ENCODE data around the gene SMARCAL1. TPM values are rescaled to one million over a fixed set of nuclear protein-coding genes. Genes with fewer than 3 reads are reported as not detected.

SMARCAL1 gene
- total RNA-seq, 1 experiment from 2014 or later = 20.9 TPM

DNA sequence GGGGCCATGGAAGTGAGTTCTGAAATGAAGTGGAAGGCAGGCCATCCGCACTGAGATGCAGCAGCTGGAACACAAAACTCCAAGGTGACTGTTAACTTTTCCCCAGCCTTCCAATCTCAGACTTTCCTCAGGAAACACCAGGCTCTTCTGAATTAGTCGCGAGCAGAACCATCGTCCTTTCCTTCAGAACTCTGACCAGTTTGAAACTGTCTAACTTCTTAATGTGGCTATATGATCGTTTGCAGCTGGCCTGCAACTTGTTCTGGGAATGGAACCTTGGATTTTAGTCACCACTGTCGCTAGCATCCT lies 85.7 kb downstream of the SMARCAL1 start (continued):
- no peak for TF ChIP-seq AR (CRISPR knock-in tag; IDR thresholded peaks at IDR 0.05)
- no peak for TF ChIP-seq ZBTB21 (CRISPR knock-in tag; IDR thresholded peaks at IDR 0.05; ENCODE audit: borderline replicate concordance)
- no peak for TF ChIP-seq ATF3 (CRISPR knock-in tag; conservative IDR thresholded peaks at IDR 0.05)
- TF ChIP-seq NR3C1 (CRISPR knock-in tag; conservative IDR thresholded peaks at IDR 0.05; ENCODE audit: low read depth) = no peak
- TF ChIP-seq JUN (CRISPR knock-in tag; IDR thresholded peaks at IDR 0.05) = no peak
- no peak for TF ChIP-seq PRRX2 (CRISPR knock-in tag; IDR thresholded peaks at IDR 0.05)
- TF ChIP-seq ZNF121 (CRISPR knock-in tag; IDR thresholded peaks at IDR 0.05) = no peak
- TF ChIP-seq, protein P1, sequence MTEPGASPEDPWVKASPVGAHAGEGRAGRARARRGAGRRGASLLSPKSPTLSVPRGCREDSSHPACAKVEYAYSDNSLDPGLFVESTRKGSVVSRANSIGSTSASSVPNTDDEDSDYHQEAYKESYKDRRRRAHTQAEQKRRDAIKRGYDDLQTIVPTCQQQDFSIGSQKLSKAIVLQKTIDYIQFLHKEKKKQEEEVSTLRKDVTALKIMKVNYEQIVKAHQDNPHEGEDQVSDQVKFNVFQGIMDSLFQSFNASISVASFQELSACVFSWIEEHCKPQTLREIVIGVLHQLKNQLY (CRISPR knock-in tag; IDR thresholded peaks at IDR 0.05) = no peak
- TF ChIP-seq ZNF317 (CRISPR knock-in tag; IDR thresholded peaks at IDR 0.05; ENCODE audit: borderline replicate concordance, low read depth) = no peak

DNA sequence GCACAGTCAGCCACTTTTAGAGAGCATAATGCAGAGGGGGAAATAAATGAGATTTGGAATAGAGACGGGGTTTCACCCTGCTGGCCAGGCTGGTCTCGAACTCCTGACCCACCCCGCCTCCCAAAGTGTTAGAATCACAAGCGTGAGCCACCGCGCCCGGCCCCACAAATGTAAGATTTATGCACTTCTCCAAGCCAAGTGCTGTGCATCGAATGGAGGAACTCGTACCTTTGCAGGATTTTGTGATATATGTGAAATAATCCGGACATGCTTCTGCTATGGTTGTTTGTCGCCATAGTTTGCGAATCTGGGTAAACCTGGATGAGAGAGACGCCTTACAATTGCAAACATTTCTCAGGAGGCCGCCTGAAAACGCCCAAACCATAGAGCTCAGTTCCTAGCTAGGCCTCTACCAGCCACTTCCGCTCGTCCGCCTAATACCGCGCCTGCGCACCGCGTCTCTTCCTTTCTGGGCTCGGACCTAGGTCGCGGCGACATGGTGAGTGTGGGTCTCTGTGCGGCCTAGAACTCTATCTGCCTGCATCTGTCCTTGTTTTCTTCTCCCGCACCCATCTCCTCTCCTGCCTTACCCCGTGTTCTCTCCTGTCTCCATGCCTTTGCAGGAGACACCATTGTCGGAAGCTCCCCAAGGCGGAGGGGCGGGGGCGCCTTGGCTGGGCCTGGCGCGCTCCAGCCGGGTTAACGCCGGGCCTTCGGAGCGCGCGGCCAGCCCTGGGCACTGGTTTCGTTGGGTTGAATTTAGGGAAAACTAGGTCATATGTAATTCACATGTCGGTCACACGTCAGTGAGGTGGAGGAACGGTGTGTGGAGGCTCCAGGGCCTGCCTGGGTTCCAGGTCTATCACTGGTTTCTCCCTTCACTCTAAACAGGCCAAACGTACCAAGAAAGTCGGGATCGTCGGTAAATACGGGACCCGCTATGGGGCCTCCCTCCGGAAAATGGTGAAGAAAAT lies 86.4 kb downstream of the SMARCAL1 start, which contains the start of gene RPL37A:
RPL37A (plus strand) TSS at position 466 of the 974 bp plus-strand sequence; CDS start at position 497, 31 bp downstream.
- Mint-ChIP-seq H3K4me3 (peak within 1 kb of the TSS; percentile 96), H3K36me3 (peaks cover 50% of the 10 kb centered on the region)
- POLR2A ChIA-PET = interaction anchor here (0.6 to 1.2 kb wide), 6 partner anchors 8 to 197 kb away, joined by 3 to 7 read pairs (median 4); partner anchors contain the start of gene IGFBP5
- TF ChIP-seq, protein P2, sequence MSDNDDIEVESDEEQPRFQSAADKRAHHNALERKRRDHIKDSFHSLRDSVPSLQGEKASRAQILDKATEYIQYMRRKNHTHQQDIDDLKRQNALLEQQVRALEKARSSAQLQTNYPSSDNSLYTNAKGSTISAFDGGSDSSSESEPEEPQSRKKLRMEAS (CRISPR knock-in tag; IDR thresholded peaks at IDR 0.05) = peak; percentile 88
- no peak for TF ChIP-seq OVOL2 (CRISPR knock-in tag; IDR thresholded peaks at IDR 0.05; ENCODE audit: borderline replicate concordance)
- TF ChIP-seq SMAD3 (CRISPR knock-in tag; IDR thresholded peaks at IDR 0.05; ENCODE audit: borderline replicate concordance) = peak; percentile 87; the same call in 1 of the 2 replicates
- TF ChIP-seq CREB1 (CRISPR knock-in tag; IDR thresholded peaks at IDR 0.05) = 0 out of 2 replicates have a peak, but pooled peaks have one; percentile 14
- peak; percentile 59; the same call in 1 of the 2 replicates for TF ChIP-seq ZBTB21 (CRISPR knock-in tag; IDR thresholded peaks at IDR 0.05; ENCODE audit: borderline replicate concordance)
- TF ChIP-seq FOXK1 (CRISPR knock-in tag; IDR thresholded peaks at IDR 0.05) = peak; percentile 76; the same call in 1 of the 2 replicates
- TF ChIP-seq IRF2 (CRISPR knock-in tag; IDR thresholded peaks at IDR 0.05; ENCODE audit: borderline replicate concordance, low read depth) = no peak
- 0 out of 2 replicates have a peak, but pooled peaks have one; percentile 64 for TF ChIP-seq ATF1 (CRISPR knock-in tag; IDR thresholded peaks at IDR 0.05)
- TF ChIP-seq, protein P3, sequence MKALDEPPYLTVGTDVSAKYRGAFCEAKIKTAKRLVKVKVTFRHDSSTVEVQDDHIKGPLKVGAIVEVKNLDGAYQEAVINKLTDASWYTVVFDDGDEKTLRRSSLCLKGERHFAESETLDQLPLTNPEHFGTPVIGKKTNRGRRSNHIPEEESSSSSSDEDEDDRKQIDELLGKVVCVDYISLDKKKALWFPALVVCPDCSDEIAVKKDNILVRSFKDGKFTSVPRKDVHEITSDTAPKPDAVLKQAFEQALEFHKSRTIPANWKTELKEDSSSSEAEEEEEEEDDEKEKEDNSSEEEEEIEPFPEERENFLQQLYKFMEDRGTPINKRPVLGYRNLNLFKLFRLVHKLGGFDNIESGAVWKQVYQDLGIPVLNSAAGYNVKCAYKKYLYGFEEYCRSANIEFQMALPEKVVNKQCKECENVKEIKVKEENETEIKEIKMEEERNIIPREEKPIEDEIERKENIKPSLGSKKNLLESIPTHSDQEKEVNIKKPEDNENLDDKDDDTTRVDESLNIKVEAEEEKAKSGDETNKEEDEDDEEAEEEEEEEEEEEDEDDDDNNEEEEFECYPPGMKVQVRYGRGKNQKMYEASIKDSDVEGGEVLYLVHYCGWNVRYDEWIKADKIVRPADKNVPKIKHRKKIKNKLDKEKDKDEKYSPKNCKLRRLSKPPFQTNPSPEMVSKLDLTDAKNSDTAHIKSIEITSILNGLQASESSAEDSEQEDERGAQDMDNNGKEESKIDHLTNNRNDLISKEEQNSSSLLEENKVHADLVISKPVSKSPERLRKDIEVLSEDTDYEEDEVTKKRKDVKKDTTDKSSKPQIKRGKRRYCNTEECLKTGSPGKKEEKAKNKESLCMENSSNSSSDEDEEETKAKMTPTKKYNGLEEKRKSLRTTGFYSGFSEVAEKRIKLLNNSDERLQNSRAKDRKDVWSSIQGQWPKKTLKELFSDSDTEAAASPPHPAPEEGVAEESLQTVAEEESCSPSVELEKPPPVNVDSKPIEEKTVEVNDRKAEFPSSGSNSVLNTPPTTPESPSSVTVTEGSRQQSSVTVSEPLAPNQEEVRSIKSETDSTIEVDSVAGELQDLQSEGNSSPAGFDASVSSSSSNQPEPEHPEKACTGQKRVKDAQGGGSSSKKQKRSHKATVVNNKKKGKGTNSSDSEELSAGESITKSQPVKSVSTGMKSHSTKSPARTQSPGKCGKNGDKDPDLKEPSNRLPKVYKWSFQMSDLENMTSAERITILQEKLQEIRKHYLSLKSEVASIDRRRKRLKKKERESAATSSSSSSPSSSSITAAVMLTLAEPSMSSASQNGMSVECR (CRISPR knock-in tag; IDR thresholded peaks at IDR 0.05; ENCODE audit: borderline replicate concordance) = peak; percentile 85
- no peak for TF ChIP-seq NR2C2 (CRISPR knock-in tag; IDR thresholded peaks at IDR 0.05)
- no peak for TF ChIP-seq ZNF121 (CRISPR knock-in tag; IDR thresholded peaks at IDR 0.05)
- no peak for TF ChIP-seq ESRRA (CRISPR knock-in tag; IDR thresholded peaks at IDR 0.05; ENCODE audit: borderline replicate concordance)
- TF ChIP-seq ZNF416 (CRISPR knock-in tag; IDR thresholded peaks at IDR 0.05) = 0 out of 2 replicates have a peak, but pooled peaks have one; percentile 28
- TF ChIP-seq ZNF138 (CRISPR knock-in tag; conservative IDR thresholded peaks at IDR 0.05) = peak; percentile 70; the same call in 1 of the 2 replicates
- peak; percentile 93 for TF ChIP-seq TP53 (CRISPR knock-in tag; IDR thresholded peaks at IDR 0.05)
- TF ChIP-seq GRHL2 (CRISPR knock-in tag; IDR thresholded peaks at IDR 0.05; ENCODE audit: insufficient replicate concordance, severe bottlenecking) = no peak
- TF ChIP-seq, protein P4, sequence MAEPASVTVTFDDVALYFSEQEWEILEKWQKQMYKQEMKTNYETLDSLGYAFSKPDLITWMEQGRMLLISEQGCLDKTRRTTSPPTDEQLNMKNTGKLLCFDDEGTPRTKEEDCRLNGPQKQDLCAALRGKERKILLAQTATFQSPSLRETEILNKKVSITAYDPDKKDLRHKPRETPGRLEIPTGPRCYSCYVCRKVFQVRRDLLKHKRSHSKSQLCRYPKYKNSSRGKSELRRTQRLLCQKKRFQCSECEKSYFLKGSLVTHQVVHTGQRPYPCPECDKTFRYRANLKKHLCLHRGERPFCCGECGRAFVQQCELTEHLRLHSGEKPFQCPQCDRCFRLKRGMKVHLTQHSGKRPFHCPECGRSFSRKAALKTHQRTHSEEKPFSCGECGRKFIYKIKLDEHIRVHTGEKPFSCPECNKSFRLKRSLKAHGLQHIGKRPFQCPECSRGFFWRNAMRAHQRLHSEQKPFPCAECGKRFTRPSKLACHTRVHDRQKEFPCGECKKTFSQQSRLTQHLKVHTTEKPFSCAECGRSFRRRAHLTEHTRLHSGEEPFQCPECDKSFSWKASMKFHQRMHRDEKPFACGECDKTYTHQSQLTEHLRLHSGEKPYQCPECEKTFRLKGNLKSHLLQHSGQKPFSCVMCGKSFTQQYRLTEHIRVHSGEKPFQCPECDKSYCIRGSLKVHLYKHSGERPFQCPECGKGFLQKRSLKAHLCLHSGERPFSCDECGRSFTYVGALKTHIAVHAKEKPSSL (CRISPR knock-in tag; conservative IDR thresholded peaks at IDR 0.05) = 0 out of 2 replicates have a peak, but pooled peaks have one; percentile 32

More for the DNA sequence above, 86.4 kb downstream of the SMARCAL1 start, which contains the start of gene RPL37A:
- CTCF ChIA-PET = interaction anchor here (0.6 to 1.3 kb wide), 12 partner anchors 8 to 668 kb away, joined by 3 to 5 read pairs (median 3); partner anchors contain the start of gene SMARCAL1
- Mint-ChIP-seq H3K27ac (peak within 1 kb of the TSS; percentile 96), H3K4me1 (peaks cover 42% of the 10 kb centered on the region), H3K27me3 (ENCODE audit: low read depth) (no peaks in the 10 kb centered on the region), H3K9me3 (no peaks in the 10 kb centered on the region)
- ATAC-seq (peak; percentile 94), DNase-seq (ENCODE audit: low spot score) (peak; percentile 91)
